SU-DHL-6 (cell line): ENCODE results near the gene NAIF1.
"Not testable (repeated sequence)": the region's sequence is repeated elsewhere in the genome, so short reads cannot be mapped to it uniquely, and the experiment has no call there.

Source experiments
- H2AFZ ChIP-seq: fragments of 200-600 bp; sonication (generic); 2 replicates; pipeline ENCODE4 v1.6.1; 2014; ENCODE audit warnings: low read depth, mild to moderate bottlenecking, moderate library complexity, mixed read lengths, antibody characterized with exemption, low read length; ENCODE audit not compliant: severe bottlenecking
- H3F3A ChIP-seq: fragments of 200-600 bp; shearing (Covaris generic); 2 replicates; pipeline ENCODE4 v1.6.0; 2016; ENCODE audit warnings: antibody characterized with exemption, mild to moderate bottlenecking; ENCODE audit not compliant: insufficient read depth
- H3K27ac ChIP-seq: fragments of 200-600 bp; sonication (generic); 2 replicates; pipeline ENCODE4 v1.5.1; 2016; ENCODE audit warnings: low read depth, mild to moderate bottlenecking, low read length, moderate library complexity, mixed read lengths
- H3K27me3 ChIP-seq: fragments of 200-600 bp; sonication (generic), shearing (Covaris generic); 2 replicates; pipeline ENCODE4 v1.6.0; 2014; ENCODE audit warnings: mild to moderate bottlenecking, low read length
- H3K36me3 ChIP-seq: fragments of 200-600 bp; sonication (generic); 2 replicates; pipeline ENCODE4 v1.6.1; 2014; ENCODE audit warnings: mild to moderate bottlenecking, low read length, mixed read lengths
- H3K4me2 ChIP-seq: fragments of 300-600, 200-600 bp; shearing (Covaris generic), sonication (generic); 2 replicates; pipeline ENCODE4 v1.6.0; 2014; ENCODE audit warnings: low read length, low read depth, mild to moderate bottlenecking; ENCODE audit not compliant: poor library complexity, severe bottlenecking
- H3K4me3 ChIP-seq: fragments of 200-600 bp; sonication (generic); 2 replicates; pipeline ENCODE4 v1.5.1; 2014; ENCODE audit warnings: antibody characterized with exemption, low read length, mild to moderate bottlenecking, mixed read lengths; ENCODE audit not compliant: insufficient read depth, poor library complexity, severe bottlenecking
- H3K79me2 ChIP-seq: fragments of 200-600 bp; sonication (generic); 2 replicates; pipeline ENCODE4 v1.6.1; 2014; ENCODE audit warnings: mild to moderate bottlenecking, low read length, moderate library complexity; ENCODE audit not compliant: insufficient read depth
- H3K9ac ChIP-seq: fragments of 200-600 bp; sonication (generic); 2 replicates; pipeline ENCODE4 v1.7.0; 2014; ENCODE audit warnings: mild to moderate bottlenecking, low read length
- H3K9me2 ChIP-seq: fragments of 200-600 bp; sonication (generic); replicated peaks from 2 replicates; pipeline ENCODE4 v1.6.1; 2014; ENCODE audit warnings: low read length; ENCODE audit not compliant: insufficient read depth
- H3K9me3 ChIP-seq: fragments of 200-600 bp; sonication (generic); 2 replicates; pipeline ENCODE4 v1.6.1; 2014; ENCODE audit warnings: low read length, mixed read lengths; ENCODE audit not compliant: insufficient read depth
- H4K20me1 ChIP-seq: fragments of 200-600 bp; sonication (generic); 2 replicates; pipeline ENCODE4 v1.6.1; 2014; ENCODE audit warnings: low read depth, mild to moderate bottlenecking, antibody characterized with exemption, low read length, moderate library complexity, mixed read lengths
- EZH2phosphoT487 ChIP-seq: fragments of 200-600 bp; sonication (generic), shearing (Covaris generic); conservative IDR thresholded peaks from 2 replicates; pipeline ENCODE4 v1.6.1; 2018; ENCODE audit warnings: mild to moderate bottlenecking, antibody characterized with exemption, low read length, moderate library complexity, mixed read lengths
- TF ChIP-seq, protein P1 (sequence below): fragments of 200-600 bp; sonication (generic); IDR thresholded peaks from one replicate; pipeline ENCODE4 v1.5.1; 2017; ENCODE audit warnings: antibody characterized with exemption, mild to moderate bottlenecking, low read length, moderate library complexity; ENCODE audit not compliant: insufficient read depth, poor library complexity, severe bottlenecking

The NAIF1 gene

DNA sequence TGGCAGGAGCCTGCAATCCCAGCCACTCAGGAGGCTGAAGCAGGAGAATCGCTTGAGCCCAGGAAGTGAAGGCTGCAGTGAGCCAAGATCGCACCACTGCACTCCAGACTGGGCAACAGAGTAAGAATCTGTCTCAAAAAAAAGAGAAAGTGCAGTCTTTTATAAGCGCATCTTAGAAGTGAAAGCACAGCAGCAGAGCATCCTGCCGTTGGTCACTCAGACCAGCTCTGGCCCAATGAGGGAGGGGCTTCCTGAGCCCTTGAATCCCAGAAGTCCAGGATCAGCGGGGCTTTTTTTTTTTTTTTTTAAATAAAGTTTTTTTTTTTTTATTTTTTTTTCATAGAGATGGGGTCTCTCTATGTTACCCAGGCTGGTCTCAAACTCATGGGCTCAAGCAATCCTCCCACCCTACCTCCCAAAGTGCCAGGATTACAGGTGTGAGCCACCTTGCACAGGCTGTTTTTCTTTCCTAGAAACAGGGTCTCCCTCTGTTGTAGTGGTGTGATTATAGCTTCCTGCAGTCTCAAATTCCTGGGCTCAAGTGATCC, 42.3 kb downstream of the NAIF1 start:
- H2AFZ ChIP-seq = no peak overlapping the region
- no peak overlapping the region for H3K27ac ChIP-seq
- TF ChIP-seq EZH2phosphoT487 = no peak
- TF ChIP-seq, protein P1, sequence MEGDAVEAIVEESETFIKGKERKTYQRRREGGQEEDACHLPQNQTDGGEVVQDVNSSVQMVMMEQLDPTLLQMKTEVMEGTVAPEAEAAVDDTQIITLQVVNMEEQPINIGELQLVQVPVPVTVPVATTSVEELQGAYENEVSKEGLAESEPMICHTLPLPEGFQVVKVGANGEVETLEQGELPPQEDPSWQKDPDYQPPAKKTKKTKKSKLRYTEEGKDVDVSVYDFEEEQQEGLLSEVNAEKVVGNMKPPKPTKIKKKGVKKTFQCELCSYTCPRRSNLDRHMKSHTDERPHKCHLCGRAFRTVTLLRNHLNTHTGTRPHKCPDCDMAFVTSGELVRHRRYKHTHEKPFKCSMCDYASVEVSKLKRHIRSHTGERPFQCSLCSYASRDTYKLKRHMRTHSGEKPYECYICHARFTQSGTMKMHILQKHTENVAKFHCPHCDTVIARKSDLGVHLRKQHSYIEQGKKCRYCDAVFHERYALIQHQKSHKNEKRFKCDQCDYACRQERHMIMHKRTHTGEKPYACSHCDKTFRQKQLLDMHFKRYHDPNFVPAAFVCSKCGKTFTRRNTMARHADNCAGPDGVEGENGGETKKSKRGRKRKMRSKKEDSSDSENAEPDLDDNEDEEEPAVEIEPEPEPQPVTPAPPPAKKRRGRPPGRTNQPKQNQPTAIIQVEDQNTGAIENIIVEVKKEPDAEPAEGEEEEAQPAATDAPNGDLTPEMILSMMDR = no peak
- no peak overlapping the region for H3K4me3 ChIP-seq
- no peaks in the 10 kb centered on the region for H4K20me1 ChIP-seq
- no peaks in the 10 kb centered on the region for H3K79me2 ChIP-seq
- no peaks in the 10 kb centered on the region for H3K9me3 ChIP-seq
- H3K4me2 ChIP-seq = no peak overlapping the region
- H3K9me2 ChIP-seq = no peaks in the 10 kb centered on the region
- H3F3A ChIP-seq = peaks cover 44% of the 10 kb centered on the region
- no peaks in the 10 kb centered on the region for H3K36me3 ChIP-seq
- H3K9ac ChIP-seq = no peak overlapping the region
- no peaks in the 10 kb centered on the region for H3K27me3 ChIP-seq

DNA sequence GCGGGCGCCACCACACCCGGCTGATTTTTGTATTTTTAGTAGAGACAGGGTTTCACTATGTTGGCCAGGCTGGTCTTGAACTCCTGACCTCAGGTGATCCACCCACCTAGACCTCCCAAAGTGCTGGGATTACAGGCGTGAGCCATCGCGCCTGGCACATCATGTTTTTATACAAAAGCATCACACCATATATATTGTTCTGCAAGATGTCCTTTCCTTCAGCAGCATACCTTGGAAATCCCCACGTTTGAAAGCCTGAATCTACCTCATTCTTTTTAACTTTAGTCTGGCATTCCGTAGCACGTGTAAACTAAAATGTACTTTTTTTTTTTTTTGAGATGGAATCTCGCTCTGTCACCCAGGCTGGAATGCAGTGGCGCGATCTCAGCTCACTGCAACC, 43.4 kb downstream of the NAIF1 start:
- H3F3A ChIP-seq = peaks cover 33% of the 10 kb centered on the region
- not testable (repeated sequence) for H3K27me3 ChIP-seq, H3K9ac ChIP-seq, H3K36me3 ChIP-seq, H3K4me3 ChIP-seq, H3K9me2 ChIP-seq, H3K27ac ChIP-seq, H4K20me1 ChIP-seq, H2AFZ ChIP-seq, H3K9me3 ChIP-seq, H3K4me2 ChIP-seq, H3K79me2 ChIP-seq

DNA sequence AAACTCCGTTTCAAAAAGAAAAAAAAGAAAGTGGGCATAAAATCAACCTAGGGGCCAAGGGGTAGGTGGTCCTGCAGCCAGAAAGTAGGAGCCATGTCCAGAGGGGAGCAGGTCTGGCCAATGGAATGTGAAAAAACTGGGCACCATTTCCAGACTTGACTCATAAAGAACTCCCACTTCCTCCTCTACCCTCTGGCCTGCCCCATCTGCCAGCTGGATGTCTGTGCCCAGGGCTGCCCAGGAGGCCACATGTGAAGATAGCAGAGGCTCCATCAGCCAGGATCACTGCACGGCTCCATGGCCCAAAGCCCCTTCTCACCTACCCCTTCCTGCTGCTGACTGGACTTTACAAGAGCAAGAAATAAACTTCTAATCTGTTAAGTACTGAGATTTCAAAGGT, 44.2 kb downstream of the NAIF1 start:
- Histone ChIP-seq H4K20me1 (no peaks in the 10 kb centered on the region), H3K27me3 (no peaks in the 10 kb centered on the region), H3K9me3 (no peaks in the 10 kb centered on the region), H3K27ac (no peak overlapping the region), H2AFZ (no peak overlapping the region), H3K36me3 (no peaks in the 10 kb centered on the region), H3F3A (peaks cover 27% of the 10 kb centered on the region), H3K4me3 (no peak overlapping the region), H3K4me2 (no peak overlapping the region), H3K9me2 (no peaks in the 10 kb centered on the region), H3K9ac (no peak overlapping the region), H3K79me2 (no peaks in the 10 kb centered on the region)
- no peak for TF ChIP-seq EZH2phosphoT487
- TF ChIP-seq, protein P1 = no peak

DNA sequence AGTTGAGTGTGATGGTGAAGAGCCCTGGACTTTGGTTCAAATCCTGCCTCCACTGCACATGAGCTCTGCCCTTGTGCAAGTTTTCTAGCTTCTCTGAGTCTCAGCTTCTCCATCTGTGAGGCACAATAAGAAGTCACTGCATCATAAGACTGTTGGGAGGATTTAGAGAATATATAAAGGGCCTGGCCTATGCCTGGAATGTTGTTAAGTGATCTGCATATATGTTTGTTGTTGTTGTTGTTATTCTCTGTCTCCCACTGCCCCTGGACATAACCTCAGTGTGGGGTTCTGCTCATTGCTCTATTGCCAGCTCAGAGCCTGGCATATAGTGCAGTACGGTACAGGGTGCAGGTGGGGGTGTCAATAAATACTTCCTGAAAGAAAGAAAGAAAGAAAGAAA, 46.0 kb downstream of the NAIF1 start:
- Histone ChIP-seq H3K4me2 (no peak overlapping the region), H3F3A (peaks cover 11% of the 10 kb centered on the region; the same call in 1 of the 2 replicates), H3K27ac (no peak overlapping the region), H3K27me3 (no peaks in the 10 kb centered on the region), H3K36me3 (no peaks in the 10 kb centered on the region), H3K9me3 (no peaks in the 10 kb centered on the region), H4K20me1 (no peaks in the 10 kb centered on the region), H2AFZ (no peak overlapping the region), H3K4me3 (no peak overlapping the region), H3K79me2 (no peaks in the 10 kb centered on the region), H3K9me2 (no peaks in the 10 kb centered on the region), H3K9ac (no peak overlapping the region)
- TF ChIP-seq, protein P1 = no peak
- TF ChIP-seq EZH2phosphoT487 = no peak
